RKO (cell line): ENCODE data around the gene SORCS3.

Experiments
- DNase-seq: peaks from one replicate; pipeline ENCODE4 v3.0.0-alpha.2; 2016; ENCODE audit warnings: low spot score

The SORCS3 gene

GRCh38 chr10:105188737-105189462 lies 547.8 kb downstream of the SORCS3 start:
- DNase-seq, result peak; percentile 40

- DNase-seq, result no peak
These were observed 548.3 kb downstream of the SORCS3 start for GRCh38 chr10:105189463-105189800.

- no peak for DNase-seq
These were observed 551.1 kb downstream of the SORCS3 start for GRCh38 chr10:105192146-105192545.

- DNase-seq, result no peak
These were observed 551.8 kb downstream of the SORCS3 start for GRCh38 chr10:105192861-105193260.

GRCh38 chr10:105195831-105196230 lies 554.7 kb downstream of the SORCS3 start:
- DNase-seq, result no peak

GRCh38 chr10:105197598-105198364 lies 556.7 kb downstream of the SORCS3 start:
- no peak for DNase-seq

- DNase-seq, result no peak
These were observed 565.5 kb downstream of the SORCS3 start for GRCh38 chr10:105206616-105207015.

- no peak for DNase-seq
These were observed 566.4 kb downstream of the SORCS3 start for GRCh38 chr10:105207476-105207995.

GRCh38 chr10:105210546-105210945 lies 569.5 kb downstream of the SORCS3 start:
- DNase-seq, result no peak

- no peak for DNase-seq
These were observed 596.6 kb downstream of the SORCS3 start for GRCh38 chr10:105237685-105238084.

- DNase-seq, result no peak
These were observed 598.5 kb downstream of the SORCS3 start for GRCh38 chr10:105239311-105240219.

GRCh38 chr10:105241254-105241653 lies 600.2 kb downstream of the SORCS3 start:
- no peak for DNase-seq

- no peak for DNase-seq
These were observed 602.3 kb downstream of the SORCS3 start for GRCh38 chr10:105243381-105243780.

- no peak for DNase-seq
These were observed 602.7 kb downstream of the SORCS3 start for GRCh38 chr10:105243825-105244224.

GRCh38 chr10:105247831-105248499 lies 606.9 kb downstream of the SORCS3 start:
- DNase-seq, result no peak

GRCh38 chr10:105252911-105253310 lies 611.8 kb downstream of the SORCS3 start:
- no peak for DNase-seq

GRCh38 chr10:105253515-105254212 lies 612.6 kb downstream of the SORCS3 start:
- no peak for DNase-seq

GRCh38 chr10:105258036-105258673 lies 617.1 kb downstream of the SORCS3 start:
- DNase-seq, result no peak

GRCh38 chr10:105258674-105259065 lies 617.6 kb downstream of the SORCS3 start:
- no peak for DNase-seq

- DNase-seq, result no peak
These were observed 618.1 kb downstream of the SORCS3 start for GRCh38 chr10:105259201-105259600.

- no peak for DNase-seq
These were observed 621.6 kb downstream of the SORCS3 start for GRCh38 chr10:105262666-105263065.
